Fibroblast of gingiva (primary cell): ENCODE data around the gene COX6B2.

Source experiments
- DNase-seq: peaks from one replicate; pipeline ENCODE4 v3.0.0-alpha.2; 2011; ENCODE audit warnings: low read depth

COX6B2 gene

DNA sequence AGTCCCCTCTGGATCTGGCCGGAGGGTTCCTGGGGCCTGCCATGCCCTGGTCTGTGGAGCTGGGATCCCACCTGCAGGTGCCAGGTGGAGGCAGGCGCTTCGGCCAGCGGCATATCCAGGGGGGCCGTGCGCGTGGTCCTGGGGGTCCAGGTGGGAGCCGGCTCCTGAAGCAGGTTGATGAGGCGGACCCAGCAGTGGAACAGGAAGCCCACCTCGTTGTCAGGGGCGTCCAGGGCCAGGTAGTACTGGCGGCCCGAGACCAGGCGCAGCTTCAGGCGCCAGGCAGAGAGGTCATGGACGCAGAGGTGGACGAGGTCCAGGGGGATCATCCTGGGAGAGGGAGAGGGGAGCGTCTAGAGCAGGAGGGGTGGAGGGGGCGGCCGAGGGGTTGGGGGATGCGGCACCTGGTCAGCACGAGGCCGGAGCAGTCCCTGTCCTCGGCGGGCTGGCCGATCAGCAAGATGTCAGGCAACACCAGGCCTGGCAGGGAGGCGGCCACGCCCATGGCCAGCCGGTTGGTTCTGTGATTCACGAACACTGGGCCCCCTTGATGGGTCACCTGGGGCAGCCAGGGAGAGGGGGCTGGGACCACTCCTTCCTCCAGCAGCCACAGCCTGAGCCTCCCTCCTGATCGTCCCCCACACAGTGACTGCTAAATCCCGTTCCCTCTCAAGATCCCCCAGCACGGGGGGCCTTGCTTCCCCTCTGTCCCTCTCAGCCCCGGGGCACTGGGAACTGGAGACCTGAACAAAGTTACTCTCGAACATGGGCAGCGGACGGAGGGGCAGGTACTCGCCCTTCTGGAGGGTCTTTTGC, 7.9 kb upstream of the COX6B2 start:
- no peak for DNase-seq

DNA sequence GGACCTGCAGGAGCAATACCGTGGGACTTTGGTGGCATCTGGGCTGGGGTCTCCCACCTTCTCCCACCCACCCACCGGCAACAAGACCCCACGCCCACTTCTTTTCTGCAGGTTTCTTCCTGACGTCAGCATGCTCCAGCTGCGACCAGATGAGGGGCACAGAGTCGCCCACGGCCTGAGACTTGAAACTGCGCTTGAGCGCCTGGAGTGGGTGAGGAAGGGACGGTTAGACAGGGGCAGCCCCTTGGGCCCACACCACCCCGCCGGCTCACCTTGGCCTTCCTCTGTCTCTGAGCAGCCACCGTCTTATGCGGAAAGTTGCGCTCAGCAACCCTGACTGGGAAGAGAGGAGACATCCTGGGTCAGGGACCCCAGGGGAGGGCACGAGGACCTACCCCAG, 6.4 kb upstream of the COX6B2 start:
- no peak for DNase-seq

DNA sequence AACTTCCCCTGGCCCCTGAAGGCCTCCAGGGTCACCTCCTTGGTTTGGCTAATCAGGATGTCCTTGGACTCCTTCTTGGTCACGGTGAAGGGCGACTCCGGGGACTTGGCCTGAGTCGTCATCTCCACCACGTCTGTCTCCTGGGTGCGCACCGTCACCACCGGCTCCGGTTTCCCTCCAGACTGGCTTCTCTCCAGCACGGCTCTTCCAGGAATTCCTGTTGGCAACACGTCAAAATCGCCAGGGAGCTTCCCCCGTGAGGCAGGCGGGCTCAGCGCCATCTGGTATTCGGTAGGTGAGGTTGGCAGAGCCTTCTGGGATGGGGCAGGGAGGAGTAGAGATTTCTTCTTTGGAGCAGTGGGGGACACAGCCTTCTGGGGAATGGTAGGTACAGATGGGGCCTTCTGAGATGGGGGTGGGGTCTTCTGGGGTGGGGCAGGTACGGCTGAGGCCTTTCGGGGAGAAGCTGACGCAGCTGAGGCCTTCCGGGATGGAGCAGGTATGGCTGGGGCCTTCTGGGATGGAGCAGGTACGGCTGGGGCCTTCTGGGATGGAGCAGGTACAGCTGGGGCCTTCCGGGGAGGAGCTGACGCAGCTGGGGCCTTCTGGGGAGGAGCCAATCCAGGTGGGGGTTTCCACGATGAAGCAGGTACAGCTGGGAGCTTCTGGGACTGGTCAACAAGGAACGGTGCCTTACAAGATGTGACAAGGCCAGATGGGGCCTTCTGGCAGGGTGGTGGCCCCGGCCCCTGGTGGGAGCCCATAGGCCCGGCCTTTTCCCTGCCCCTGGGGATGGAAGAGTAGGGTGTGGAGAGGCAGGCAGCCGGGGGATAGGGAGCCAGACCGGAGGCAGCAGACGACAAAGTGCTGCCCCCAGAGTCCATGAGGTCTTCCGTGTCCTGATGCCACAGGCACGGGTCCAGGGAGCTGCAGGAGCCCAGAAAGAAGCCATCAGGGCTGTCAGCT, 4.7 kb upstream of the COX6B2 start:
- DNase-seq = no peak

DNA sequence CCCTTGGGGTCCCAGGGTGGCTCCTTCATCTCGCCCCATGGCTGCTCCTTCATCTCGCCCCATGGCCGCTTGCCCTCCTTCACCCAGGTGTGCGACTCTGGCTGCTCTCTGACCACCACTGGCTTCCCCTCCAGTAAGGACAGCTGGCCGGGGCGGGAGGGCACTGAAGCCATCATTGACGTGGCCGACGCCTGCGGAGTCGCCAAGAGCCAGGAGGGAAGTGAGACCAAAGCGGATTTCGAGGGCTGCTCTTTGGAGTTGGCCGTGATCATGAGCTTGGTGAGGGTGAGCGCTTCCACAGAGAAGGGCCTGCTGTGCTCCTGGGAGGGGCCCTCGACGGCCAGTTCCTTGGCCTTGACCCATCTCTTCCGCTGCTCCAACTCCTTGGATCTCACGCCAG, 4.0 kb upstream of the COX6B2 start:
- DNase-seq = no peak

DNA sequence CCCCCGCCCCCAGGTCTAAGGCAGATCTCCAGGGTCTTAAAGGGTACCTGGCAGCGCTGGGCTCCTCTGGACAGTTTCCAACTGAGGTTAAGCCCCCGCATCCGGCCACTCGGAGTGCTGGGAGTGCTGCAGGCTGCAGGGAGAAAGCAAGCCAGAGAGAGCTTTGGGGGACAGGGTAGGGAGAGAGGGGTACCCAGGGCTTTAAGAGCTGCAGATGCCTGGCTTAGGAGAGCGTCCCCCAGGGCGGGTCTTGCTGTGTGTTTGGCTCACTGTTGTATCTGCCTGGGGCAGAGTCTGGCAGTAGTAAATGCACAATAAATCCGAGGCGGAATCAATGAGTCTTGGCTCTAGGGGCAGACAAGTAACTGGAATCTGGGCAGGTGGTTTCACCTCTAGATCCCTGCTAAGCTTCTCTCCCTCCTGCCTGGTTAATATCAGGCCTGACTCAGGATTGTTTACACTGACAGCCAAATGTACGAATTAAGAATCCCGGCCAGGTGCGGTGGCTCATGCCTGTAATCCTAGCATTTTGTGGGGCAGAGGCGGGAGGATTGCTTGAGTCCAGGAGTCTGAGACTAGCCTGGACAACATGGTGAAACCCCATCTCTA, 798 bp upstream of the COX6B2 start:
- DNase-seq = no peak

DNA sequence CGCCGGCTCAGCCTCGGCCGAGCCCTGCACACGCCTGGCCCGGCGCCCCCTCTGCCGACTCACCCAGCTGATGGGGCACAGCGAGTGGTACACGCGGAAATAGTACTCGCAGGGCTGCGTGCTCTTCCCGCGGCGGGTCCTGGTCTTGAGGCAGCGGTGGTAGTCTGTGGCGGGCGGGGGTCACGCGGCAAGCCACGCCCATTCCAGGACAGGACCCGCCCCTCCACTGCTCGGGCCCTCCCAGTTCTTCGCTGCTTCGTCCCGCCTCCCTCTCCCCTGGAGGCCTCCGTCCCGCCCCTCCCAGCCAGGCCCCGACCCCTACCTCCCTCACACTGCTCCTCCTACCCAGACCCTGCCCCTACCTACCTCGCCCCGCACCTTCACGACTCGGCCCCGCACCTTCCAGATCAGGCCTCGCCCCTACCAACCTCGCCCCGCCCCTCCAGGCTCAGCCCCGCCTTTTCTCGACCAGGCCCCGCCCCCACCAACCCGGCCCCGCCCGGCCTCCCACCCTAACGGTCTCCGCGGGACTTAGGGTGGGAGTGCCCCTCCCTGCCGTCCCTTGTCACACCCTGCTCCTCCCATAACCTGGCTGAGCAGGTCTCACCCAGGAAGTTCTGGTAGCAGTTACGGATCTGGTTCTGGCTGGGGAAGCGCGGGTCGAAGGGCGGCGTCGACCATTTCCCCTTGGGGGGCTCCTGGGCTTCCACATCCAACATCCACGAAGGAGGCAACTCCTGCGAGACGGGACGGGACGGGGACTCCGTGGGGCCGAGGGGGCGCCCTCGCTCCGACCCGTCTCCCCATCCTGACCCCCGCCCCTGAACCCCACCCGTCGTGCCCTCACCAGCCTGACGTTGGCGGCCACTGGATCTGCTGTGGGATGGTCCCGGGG, 469 bp downstream of the COX6B2 start:
- DNase-seq = peak; percentile 38

DNA sequence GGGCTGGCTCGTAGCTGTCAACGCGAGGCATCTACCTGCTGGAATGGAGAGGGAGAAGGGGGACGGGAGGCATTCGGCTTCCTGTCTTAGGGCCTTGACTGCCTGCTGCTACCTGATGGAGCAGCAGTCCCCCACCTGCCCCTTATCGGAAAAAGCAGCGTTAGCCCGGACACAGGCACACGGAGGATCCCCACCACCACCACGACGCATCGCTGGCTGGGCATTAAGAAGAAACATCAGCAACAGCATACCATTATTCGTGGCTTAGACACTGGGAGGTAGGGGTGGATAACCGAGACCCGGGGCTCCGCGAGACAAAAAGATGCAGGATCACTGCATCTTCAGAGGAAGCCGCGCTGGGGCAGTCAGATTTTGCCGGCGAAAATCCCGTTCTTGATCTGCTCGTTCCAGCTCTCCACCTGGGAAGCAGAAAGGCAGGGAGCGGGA, 1.1 kb downstream of the COX6B2 start:
- no peak for DNase-seq

DNA sequence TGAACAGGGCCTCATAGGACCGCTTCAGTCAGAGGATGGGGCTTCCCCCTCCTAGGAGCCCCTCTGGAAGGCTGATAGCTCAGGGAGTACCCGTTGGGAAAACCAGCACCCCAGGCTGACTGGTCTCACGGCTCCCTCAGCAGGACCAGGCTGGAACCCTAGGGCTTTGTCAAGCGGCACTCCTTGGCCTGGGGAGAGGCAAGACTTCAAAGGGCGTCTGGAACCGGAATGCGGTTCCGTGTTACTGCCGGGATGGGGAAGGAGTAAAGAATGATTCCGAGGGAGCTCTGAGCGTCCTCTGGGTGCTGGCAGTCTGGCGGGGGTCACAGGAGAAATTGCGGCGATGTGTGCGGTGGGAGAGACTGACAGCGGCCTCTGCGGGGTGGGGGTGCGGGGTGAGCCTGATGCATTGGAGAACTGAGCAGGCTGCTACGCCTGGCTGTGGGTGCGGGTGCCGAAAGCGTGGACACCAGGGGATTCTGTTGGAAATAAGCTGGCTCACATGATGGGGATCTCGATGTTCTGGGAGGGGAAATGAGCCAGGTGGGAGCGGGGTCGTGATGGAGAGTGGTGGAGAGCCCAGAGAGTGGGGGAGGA, 1.9 kb downstream of the COX6B2 start:
- DNase-seq = no peak

DNA sequence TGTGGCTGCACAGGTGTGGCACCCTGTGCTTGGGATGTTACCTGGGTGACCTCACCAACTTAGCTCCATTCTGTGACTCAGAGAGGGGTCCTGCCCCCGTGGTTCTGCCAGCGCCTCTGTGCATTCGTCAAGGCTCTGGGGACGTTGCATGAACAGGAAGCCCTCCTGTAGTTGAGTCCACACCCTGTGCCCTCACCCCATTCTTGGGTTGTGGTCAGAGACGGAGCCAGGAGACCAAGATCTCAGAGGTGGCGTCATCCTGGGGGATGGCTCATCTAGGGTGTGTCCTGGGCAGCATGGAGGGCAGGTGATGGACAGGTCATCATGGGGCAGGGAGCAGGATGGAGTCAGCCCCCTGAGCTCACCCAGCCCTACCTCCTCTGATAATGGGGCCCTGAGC, 2.5 kb downstream of the COX6B2 start:
- DNase-seq = no peak

DNA sequence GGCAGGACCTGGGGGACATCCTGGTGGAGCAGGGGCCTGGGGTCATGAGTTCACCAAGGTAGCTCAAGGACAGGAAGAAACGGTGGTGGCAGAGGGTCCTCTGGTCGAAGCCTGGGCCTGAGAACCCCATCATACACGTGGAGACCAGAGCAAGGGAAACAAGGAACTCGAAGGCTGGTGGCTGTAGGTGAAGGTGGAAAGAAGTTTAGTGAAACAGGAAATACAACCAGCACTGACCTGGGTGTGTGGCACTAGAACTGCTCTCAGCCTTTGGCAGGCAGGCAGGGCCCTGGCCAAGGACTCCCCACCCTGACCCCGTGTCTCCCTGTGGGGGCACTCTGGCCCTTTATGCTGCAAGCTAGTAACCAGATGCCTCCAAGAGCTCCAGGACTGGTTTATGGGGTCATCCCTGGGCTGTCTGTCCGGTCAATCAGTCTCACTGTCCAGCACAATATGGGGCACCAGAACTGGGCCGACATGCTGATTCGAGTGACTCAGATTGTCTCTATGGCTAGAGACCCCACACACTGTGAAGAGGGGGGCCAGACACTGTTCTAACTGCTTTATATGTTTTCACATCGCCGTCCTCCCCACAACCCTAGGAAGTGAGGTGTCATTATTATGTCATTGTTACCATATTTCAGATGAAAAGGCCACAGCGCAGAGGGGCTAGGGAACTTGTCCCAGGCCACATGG, 3.8 kb downstream of the COX6B2 start:
- no peak for DNase-seq

DNA sequence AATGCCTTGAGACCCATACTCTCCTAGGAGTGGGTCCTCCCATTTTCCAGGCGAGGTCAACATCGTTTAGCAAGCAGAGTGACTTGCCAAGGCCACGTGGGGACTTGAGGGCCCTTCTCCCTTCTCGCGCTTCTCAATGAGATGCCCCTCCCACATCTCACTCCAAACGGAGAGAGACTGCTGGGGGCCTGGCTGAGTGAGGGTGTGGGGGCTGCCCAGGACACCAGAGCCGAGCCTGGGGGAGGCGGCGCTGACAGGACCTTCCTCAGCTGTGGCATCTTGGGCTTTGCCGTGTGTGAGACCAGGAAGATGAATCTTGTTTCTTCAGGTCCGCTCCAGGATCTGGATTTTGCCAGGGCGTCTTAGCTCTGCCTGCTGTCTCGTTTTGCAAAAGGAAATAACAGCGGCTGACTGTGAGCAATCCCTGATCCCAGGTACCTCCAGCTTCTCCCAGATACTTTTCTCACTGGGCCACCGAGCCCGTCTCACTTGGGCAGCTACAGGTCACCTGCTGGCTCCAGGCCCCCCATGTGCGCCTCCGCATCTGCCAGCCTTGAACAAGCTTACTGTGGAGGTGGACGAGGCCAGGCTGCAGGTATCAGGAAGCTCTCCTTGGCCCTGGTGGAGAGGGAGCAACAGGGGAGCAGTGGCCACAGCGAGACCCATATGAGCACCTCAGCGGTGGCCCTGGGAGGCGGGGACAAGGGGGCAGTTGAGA, 6.0 kb downstream of the COX6B2 start:
- no peak for DNase-seq

DNA sequence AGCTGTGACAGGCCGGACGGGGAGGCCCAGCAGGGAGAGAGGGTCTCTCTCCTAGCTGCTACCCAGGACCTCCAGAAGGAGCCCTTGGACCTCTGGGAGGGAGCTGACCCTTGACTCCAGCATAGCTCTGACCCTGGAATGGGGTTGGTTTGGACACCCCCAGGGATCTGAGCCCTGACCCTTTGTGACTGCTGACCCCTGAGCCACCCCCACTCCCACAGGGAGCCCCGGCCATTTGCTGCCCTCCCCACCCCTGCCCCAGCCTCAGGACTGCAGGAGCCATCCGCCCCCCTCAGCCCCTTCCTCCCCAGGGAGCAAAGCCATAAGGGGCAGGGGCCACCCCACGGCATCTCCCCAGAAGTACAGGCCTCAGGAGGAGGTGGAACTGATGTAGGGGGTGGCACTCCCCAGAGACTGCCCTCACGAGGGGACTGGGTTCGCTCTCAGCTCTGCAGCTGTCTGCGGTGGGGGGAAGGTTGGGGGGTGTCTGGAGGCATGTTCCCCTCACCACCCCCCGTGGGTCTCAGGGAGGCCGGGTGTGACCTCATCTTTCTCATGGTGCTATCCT, 7.0 kb downstream of the COX6B2 start:
- DNase-seq = no peak

DNA sequence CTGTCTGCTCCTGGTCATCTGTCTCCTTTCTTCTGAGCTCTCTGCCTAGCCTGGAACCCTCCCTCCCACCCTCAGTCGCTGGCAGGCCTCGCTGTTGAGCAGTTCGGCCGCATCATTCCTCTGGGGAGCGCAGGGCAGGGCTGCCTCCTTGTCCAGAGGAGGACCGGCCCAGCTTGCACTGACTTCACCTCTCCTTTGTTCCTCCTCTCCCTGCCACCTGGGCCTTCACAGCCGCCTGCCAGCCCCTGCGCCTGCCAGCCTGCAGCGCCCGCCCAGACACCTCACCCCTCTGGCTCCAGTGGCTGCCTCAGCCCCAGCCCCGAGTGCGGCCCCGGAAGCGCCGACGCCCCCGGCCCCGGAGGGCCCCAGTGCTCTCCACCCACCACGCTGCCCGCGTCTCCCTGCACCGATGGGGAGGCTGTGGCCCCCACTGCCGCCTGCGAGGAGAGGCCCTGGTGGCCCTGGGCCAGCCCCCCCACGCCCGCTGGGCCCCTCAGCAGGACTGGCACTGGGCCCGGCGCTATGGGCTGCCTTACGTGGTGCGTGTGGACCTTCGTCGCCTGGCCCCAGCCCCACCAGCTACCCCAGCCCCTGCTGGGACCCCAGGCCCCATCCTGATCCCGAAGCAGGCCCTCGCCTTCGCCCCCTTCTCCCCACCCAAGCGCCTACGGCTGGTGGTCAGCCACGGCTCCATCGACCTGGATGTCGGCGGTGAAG, 7.6 kb downstream of the COX6B2 start:
- DNase-seq = no peak

DNA sequence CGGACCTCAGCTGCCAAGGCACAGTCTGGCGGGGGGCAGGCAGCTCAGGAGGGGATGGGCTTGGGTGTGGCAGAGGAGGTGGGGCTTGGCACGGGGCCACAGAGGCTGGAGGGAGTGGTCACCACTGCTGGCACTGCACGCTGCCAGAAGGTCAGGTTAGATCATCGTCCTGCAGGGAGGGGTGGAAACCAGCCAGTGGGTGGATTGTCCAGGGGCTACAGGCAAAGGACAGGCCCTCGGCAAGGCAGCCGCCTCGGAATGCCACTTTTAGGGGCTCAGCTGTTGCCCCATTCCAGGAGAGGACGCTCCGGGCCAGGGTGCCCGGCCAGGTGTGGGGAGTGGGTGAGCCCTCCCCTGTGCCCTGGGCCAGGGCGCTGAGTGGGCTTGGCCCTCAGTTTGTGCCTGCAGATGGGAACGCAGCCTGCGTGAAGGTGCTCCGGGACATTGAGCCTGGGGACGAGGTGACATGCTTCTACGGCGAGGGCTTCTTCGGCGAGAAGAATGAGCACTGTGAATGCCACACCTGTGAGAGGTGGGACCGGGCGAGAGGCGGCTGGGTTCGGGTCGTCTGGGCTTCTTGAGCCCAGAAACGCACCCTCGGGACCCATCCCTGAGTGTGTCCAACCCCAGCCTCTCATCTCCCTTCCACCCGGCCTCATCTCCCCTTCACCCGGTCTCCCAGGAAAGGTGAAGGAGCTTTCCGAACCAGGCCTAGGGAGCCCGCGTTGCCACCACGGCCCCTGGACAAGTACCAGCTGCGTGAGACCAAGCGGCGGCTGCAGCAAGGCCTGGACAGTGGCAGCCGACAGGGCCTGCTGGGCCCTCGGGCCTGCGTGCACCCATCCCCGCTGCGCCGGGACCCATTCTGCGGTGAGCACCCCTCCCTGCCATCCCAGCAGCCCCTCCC, 8.4 kb downstream of the COX6B2 start:
- DNase-seq = no peak

DNA sequence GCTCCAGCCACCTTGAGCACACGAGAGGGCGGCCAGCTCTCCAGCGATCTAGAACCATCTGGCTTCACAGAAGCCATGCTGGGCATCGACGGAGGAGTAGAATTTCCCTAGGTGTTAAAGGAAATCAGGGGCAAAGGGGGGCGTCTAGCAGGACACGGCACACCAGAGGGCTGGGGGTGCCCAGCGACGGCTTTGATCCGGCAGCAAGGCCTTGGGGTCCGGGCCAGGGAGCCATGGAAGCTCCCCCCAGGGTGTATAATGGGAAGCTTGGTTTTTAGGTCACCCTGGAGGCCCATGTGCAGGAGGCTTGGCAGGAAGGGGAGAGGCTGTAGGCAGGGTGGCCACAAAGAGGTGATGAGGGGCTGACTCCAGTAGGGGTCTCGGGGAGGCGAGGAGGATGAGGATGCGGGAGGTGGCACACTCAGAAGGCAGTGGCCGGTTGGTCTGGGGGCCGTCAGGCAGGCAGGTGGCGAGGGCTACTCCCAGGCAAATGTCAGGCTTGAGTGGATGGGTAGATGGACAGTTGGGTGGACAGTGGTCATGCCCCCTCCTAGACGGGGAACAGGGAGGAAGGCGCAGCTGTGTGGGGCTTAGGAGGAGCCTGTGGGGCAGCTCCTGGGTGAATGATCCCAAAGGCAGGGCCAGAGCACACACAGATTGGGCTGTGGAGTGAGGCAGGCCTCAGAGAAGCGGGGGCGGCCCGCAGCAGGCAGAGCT, 9.3 kb downstream of the COX6B2 start:
- DNase-seq = no peak

DNA sequence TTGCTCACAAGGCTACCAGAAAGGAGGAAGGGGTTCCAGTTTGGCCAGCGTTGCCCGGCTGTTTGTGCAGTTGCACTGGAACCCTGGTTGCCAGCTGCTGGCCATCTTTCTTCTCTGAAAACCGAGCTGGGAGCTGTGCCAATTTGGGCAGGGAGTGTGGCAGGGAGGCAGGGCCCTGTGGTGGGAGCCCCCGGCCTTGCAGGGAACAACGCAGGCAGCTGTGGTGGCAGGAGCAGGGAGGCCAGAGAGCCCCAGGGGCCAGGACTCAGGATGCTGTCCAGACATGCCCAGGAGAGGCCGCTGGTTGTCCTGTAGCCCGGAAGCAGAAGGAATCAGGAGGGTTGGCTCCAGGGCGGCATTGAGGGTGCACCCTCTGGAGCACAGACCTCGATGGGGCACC, 10.1 kb downstream of the COX6B2 start:
- no peak for DNase-seq
